C4-2B (cell line): ENCODE measurements around the gene CORT.

Experiments used
- CTCF ChIP-seq: fragments of 450-650 bp; conservative IDR thresholded peaks from 2 replicates; pipeline ENCODE4 v1.5.1; 2017; ENCODE audit warnings: mild to moderate bottlenecking
- ZFX ChIP-seq: fragments of 450-650 bp; IDR thresholded peaks from 2 replicates; pipeline ENCODE4 v1.6.1; 2017

GRCh38 chr1:10419351-10419750 is 30.5 kb upstream of the CORT start:
- TF ChIP-seq CTCF (no peak), ZFX (no peak)
